HG02759 (cell line): ENCODE results near the gene DLGAP1.
A peak's percentile ranks its signal among the peaks of the same experiment; 100 is the strongest.
"Not testable (repeated sequence)": the region's sequence is repeated elsewhere in the genome, so short reads cannot be mapped to it uniquely, and the experiment has no call there.

ENCODE experiments used
- ATAC-seq: cut with Tn5 transposase; IDR thresholded peaks from one replicate; pipeline ENCODE4 v1.9.1; 2021; ENCODE audit warnings: mild to moderate bottlenecking, moderate library complexity; ENCODE audit not compliant: unreplicated experiment

Gene DLGAP1

GRCh38 chr18:4292696-4293095 lies 162.4 kb downstream of the DLGAP1 start:
- no peak for ATAC-seq

GRCh38 chr18:4287340-4287739 lies 167.8 kb downstream of the DLGAP1 start:
- not testable (repeated sequence) for ATAC-seq

GRCh38 chr18:4286256-4286655 lies 168.9 kb downstream of the DLGAP1 start:
- ATAC-seq = no peak

GRCh38 chr18:4285525-4285924 lies 169.6 kb downstream of the DLGAP1 start:
- ATAC-seq = no peak

- ATAC-seq = no peak
Measured at GRCh38 chr18:4284528-4284927, 170.6 kb downstream of the DLGAP1 start.

GRCh38 chr18:4283746-4284291 lies 171.3 kb downstream of the DLGAP1 start:
- ATAC-seq = no peak

GRCh38 chr18:4282954-4283353 lies 172.2 kb downstream of the DLGAP1 start:
- ATAC-seq = no peak

GRCh38 chr18:4276953-4277585 lies 178.0 kb downstream of the DLGAP1 start:
- ATAC-seq = no peak

GRCh38 chr18:4271952-4272351 lies 183.2 kb downstream of the DLGAP1 start:
- ATAC-seq = no peak

GRCh38 chr18:4270988-4271387 lies 184.1 kb downstream of the DLGAP1 start:
- no peak for ATAC-seq

GRCh38 chr18:4270016-4270415 lies 185.1 kb downstream of the DLGAP1 start:
- no peak for ATAC-seq

- no peak for ATAC-seq
Measured at GRCh38 chr18:4267641-4268040, 187.5 kb downstream of the DLGAP1 start.

- ATAC-seq = no peak
Measured at GRCh38 chr18:4264347-4264791, 190.7 kb downstream of the DLGAP1 start.

GRCh38 chr18:4260107-4260506 lies 195.0 kb downstream of the DLGAP1 start:
- ATAC-seq = peak; percentile 60

- ATAC-seq = no peak
Measured at GRCh38 chr18:4256766-4257417, 198.2 kb downstream of the DLGAP1 start.

GRCh38 chr18:4254840-4255239 lies 200.3 kb downstream of the DLGAP1 start:
- ATAC-seq = no peak

GRCh38 chr18:4252829-4253228 lies 202.3 kb downstream of the DLGAP1 start:
- no peak for ATAC-seq

GRCh38 chr18:4251873-4252272 lies 203.2 kb downstream of the DLGAP1 start:
- ATAC-seq = no peak

GRCh38 chr18:4251206-4251605 lies 203.9 kb downstream of the DLGAP1 start:
- no peak for ATAC-seq

- ATAC-seq = no peak
Measured at GRCh38 chr18:4250141-4250540, 205.0 kb downstream of the DLGAP1 start.

- no peak for ATAC-seq
Measured at GRCh38 chr18:4248686-4249085, 206.4 kb downstream of the DLGAP1 start.

- ATAC-seq = no peak
Measured at GRCh38 chr18:4246374-4246773, 208.7 kb downstream of the DLGAP1 start.
